HG03378 (cell line): ENCODE results near the gene MACROD2.

ENCODE experiments used
- ATAC-seq: cut with Tn5 transposase; IDR thresholded peaks from one replicate; pipeline ENCODE4 v1.9.1; 2021; ENCODE audit warnings: mild to moderate bottlenecking, moderate library complexity; ENCODE audit not compliant: unreplicated experiment

The MACROD2 gene

DNA sequence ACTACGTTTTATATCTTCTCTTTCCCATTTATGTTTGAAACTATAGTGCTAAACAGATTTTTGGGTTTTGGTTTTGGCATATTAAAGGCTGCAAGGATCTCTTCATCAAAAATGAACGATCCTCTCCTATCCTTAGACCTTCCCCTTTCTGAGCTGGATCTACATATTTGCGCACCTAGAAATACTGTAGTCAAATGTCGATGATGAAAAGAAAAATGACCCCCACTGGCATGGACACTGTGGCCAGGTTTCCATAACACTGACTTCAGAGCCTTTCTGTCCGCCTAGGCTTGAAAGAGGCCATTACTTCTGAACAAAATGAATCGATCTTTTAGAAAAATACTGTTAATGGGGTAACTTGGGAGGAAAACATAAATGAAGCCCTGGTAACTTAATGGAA is 336.3 kb downstream of the MACROD2 start:
- no peak for ATAC-seq

DNA sequence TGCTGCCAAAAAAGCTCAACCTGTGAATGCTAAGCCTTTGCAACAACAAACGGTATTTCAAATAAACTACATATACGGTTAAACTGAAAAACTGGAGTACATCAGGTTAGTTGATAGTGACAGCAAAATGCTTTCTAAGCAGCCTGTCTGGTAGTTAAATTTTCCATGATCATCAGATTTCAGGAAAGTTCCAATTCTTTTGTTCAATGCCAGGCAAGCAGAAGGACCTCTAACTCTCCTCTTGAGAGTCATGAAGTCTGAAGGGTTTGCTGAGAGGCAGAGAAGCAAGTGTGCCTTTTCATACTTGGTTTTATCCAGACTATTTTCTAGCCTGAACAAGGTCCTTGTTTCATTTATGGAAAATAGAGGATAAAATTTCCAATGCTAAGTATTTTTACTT is 337.6 kb downstream of the MACROD2 start:
- ATAC-seq, result no peak

DNA sequence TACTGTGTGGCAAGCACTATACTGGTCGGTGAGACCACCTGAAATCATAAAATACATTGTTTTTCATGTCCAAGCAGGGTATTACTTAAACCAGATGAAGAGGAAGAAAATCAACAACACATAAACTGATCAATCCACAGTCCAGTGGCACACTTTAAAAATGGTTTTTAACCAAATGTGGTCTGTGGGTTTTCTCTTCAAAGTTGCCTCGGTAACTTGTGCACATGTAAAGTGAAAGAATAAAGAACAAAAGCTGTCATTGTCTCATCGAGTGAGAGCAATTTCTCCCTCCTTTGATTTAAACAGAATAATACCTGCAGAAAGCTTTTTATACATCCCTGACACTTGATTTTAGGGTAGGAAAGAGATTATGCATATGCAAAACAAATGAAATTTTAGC is 338.4 kb downstream of the MACROD2 start:
- no peak for ATAC-seq

DNA sequence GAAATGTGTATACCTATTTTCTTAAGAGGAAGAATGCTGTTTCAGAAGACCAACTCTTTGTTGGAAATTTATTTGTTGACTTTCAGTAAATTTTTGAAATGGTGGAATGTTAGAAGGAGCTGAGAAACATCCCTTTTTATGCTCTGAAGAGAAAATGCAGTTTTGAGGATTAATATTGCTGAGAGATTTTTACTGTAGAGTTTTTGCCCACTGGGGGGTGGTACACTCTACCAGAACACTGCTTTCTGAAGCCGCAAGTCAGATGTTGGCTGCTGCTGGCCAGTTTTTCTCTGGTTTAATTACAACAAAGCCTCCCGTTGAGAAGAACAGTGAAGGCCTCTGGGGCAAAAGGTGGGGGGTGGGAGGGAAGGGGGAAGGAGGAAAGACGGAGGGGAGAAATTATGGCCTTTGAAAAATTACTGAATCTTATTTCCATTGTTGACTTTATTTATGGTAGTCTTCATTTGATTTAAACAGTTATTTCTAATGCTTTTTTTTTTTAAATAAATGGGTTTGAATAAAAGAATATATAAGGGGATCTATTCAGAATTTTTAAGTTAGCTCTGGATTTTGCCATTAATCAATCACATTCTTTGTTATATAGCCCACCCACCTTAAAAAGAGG is 339.1 kb downstream of the MACROD2 start:
- no peak for ATAC-seq

DNA sequence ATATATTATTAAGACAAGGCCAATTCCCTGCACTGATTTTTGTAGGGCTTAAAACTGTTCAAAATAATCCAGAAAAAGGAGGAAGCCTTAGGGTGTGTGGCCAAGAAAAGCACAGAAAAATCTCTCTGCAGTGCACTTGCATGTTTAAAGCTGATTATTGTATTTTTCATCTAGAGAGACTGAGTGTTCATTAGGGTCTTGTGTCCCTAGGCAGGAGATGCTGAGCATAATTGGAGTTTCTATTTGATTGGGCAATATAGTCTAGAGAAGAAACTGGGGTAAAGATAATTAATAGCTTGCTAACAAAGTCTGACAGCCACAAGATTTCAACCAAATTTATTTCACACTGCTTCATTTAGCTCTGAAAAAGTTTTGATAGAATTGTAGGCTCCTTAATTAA is 339.7 kb downstream of the MACROD2 start:
- ATAC-seq, result no peak

DNA sequence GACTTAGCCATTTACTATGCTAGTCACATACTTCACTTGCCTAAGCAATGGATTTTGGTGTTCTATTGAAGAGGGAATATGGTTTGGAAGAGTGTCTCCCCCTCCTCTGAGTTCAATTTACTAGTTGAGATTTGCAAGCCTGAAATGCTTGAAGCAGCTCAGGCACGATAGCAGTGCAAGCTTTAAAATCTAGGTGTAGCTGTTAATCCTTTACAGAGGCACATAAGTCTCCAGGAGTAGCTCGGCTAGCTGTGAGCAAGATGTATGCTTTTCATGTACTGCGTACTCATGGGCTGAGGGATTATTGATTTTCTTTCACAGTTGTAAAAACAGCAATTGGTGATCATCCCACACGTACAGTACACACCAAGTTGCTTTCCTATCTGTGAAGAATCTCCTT is 341.4 kb downstream of the MACROD2 start:
- ATAC-seq, result no peak

DNA sequence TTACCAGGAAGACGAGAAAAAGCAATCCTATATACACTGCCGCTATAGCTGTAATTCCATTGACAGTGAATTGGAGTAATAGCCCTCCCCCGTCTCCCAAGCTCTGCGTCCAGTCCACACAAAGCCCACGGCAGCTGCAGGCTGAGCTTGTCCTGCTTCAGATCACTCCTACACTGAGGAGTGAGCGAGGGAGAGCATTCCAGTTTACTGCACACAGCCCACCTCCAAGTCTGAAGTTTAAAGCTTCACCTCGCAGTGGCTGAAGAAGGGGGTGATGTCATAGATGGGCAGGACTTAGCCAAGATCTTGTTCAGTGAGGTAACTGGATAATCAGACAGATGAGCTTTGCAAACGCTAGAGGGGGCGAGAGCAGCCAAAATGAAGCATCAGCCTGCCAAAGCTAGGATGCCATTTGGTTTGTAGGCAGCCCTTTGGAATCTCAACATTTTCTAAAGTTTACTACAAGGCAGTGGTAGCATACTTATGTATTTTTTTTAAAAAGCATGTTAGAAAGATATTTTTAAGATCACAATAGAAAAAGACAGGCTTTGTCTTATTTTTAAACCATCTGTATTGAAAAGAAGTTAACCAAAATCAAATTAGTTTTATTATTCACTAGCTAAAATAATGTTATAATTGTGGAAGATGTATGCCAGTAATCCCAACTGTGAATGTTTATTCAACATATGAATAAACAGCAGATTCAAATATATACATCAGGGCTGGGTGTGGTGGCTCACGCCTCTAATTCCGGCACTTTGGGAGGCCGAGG is 342.3 kb downstream of the MACROD2 start, which contains the start of gene FLRT3:
Gene FLRT3 (minus strand): TSS at position 213 of the 772 bp plus-strand sequence. CDS start 10,106 bp downstream, outside the sequence.
- peak; percentile 98 for ATAC-seq

DNA sequence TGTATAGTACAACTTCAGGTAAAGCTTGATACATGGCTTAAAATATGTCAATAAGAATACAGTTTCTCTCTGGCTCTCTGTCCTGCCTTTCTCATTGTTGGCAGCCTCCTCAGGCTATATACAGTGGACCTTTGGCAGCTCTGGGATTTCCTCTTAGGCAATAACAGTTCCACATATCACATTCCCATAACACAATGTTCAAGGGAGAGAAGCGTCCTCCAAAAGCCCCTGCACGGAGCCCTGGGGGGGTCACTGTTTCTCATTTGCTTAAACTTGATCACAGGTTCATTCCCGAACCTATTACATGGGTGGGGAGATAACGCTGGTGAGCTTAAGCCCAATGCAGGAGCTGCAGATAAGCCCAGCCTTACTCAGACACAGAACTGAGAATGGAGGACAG is 346.5 kb downstream of the MACROD2 start:
- no peak for ATAC-seq

DNA sequence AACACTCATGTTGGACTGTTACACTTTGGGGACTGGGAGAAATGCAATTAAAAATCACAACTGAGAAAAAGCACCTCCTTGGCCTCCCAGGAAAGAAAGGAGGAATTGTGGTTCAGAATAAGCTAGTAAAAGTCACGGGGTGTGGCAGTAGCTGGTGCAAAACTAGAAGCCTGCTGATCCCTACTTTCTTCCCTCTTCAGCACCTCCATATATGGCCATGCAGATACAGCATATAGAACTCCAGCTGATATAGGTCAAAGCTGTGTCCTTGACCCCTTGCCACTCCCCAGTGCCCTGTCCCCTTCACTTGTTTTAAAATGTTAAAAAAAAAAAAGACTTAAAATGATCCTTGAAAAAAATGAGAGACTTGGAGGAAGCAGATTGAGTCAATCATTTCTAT is 347.6 kb downstream of the MACROD2 start:
- no peak for ATAC-seq

DNA sequence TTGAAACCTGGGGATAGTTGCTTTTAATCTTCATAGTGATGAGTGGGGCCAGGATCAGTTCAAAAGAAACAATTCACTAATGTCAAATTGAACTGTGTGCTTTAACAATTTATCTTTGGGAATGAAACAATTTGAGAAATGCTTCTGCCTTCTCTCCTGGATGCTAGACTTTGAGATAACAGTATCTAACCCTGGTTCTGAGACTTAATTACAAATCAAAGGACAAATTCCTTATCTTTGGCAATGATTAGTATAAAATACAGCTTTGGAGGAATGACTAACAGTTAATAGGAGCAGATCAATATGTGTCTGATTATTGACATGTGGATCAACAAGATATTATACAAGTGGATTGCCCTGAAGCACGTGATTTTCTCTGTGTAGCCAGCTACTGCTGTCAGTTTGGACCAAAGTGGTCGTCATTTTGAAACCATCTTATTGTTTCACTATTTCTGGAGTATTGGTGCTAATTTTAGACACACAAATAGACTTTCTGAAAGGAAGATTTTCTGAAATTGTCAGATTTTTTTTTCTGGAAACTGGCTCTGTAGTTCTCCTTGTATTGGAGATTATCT is 348.3 kb downstream of the MACROD2 start:
- ATAC-seq, result no peak

DNA sequence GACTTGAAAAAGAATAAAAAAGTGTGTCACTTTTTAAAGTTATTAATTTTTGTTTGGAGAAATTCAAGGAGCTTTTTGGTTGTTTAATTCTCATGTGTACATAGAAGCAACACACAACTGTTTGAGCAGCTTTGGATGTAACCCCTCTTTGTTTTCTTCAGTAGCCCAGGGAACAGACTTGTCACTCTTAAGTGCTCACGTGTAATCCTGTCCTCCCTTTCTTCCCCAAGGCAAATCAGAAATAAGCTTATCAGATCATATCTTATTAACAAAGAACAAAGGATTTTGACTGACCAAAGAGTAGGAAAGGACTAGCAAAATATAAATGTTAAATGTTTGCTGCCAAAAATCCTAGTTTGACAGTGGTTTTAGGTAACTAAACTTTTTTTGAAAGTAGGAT is 349.4 kb downstream of the MACROD2 start:
- ATAC-seq, result no peak

DNA sequence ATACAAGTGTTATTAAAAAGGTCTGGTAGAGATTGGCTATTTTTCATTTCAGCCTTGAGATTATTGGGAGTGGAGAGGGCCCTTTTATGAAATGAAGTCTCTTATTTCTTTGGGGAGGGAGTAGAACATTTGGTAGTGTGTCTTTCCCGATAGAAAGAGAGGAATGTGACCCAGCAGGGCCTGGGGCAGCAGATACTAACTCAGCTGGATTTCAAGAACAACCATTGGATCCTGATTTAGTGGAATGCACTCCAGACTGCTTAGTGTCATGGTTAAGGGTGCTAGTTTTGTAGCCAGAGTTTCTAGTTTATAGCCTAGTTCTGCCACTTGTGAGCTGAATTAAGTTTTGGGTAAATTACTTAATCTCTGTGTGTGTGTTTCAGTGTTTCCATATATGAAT is 360.5 kb downstream of the MACROD2 start:
- ATAC-seq, result no peak

DNA sequence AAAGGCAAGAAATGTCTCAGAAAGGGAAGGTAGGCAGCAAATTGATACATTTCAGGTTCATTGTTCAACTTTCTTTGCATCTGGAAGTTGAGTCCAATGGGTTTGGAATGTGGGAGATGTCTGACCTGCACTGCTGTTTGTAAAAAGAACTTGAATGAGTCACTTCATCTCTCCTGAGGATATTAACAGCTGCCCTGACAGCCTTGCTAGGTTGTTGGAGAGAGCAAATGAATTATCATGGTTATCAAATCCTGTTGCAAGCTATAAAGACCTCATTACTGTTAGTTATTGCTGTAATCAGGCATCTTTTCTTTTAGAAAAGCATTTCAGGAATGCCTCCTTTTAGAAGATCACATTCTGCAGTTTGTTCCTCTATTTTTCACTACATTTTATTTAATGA is 365.1 kb downstream of the MACROD2 start:
- no peak for ATAC-seq

DNA sequence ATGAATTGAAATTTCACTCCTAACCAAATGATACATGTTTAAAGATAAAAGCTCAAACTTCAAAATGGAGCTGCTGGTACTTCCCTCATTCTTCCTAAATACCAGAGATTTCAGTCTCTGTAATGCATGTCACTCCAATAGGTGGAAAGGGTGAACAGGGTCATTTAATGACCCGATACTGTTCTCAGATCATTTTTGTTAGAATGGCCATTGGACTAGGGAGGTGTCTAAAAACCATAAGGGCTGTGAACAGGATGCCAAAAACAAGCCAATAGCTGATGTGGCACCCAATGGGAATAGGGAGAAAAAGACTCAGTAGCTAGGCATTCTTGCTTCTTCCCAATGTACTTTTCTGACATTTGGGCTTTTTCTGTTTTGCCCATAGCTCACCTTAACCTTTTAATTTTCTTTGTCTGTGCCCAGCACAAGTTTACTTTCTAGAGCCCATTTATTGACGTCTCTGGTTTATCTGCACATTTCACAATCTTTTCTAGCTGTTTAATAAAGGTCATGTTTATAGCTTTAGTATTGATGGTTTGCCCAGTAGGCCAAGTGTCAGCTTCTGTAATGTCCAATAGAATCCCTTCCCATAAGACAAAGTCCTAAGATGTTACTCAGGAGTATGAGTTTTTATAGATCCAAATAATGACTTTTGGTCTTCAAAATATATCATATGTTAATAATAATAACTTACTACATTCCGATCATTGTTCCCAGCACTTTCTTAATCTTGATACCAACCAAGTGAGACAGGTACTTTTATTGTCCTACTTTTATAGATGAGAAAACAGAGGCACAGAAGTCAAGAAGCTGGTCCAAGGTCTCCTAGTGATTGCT is 366.4 kb downstream of the MACROD2 start:
- no peak for ATAC-seq

DNA sequence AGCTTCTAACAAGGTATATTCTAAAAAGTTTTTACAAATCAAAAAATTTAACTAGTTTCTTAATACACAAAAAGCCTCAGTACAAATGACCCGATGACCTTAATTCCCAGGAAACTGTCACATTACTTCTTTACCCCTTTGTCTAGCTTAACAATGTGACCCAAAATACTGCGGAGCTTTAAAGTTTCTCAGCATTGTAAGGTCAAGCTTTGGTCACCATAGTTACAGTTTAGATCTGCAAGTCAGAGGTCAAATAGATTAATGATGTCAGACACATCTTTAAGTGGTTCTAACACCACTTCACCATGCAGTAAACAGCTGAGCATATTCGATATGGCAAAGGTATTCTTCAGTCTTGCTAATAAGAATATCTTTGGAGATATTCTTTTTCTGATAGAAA is 378.9 kb downstream of the MACROD2 start:
- ATAC-seq, result no peak

DNA sequence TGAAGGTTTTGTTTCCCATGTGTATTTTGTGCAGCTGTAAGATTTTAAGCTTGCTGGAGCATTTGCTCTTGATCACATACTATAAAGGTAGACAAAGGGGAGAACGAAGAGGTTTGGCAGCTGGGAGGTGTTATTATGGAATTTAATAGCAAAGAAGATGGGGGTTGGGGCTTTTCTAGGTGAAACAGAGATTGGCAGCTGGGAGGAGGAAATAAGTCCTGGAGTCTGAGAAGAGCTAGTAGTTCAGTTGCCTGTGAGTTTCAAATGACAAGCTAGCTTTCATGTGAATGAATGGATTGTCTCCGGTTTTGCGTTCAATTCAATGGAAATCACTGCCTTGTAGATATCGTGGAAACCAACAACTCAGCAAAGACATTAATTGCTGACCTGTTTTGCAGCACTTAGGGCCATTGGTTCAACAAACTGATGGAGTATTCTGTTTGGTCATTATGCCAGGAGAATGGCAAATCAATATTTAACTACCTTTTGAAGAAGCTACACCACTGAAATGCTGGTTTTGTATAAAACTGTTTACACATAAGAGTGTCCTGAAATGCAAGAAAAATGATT is 380.2 kb downstream of the MACROD2 start:
- ATAC-seq, result no peak

DNA sequence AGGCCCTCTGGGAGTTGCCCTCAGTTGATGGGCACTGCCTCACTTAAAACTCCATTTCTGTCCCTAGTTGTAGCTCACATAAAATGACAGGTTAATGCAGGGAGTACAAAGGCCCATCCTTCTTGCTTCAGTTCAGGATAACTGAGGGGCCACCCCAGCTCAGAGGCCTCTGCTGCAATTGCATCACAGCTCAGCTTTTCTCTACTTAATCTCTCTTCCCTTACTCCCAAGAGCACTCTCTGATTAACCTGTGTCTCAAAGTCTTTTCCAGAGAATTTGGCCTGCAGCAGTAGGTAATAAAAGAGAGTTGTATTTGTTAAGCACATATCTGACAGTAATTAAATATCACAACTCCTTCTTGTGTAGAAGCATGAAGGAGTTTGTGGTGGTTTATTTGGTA is 383.0 kb downstream of the MACROD2 start:
- ATAC-seq, result no peak

DNA sequence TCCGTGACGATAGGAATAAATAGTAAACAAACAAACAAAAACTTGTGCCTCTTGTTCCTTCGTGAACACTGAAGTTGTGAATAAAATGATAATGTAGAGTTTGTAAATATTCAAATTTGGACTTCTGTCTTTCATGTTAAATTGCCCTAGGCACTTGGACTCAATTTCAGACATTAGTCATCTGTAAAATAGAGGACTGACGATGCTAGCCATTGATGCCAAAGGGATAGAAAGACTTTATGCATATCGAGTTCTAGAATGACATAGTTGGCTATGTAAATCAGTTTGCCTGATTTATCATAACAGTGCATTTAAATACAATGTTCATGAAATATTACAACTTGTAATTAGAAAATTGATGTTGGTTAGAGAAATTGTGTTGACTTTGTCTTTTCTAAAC is 388.0 kb downstream of the MACROD2 start:
- ATAC-seq, result no peak

DNA sequence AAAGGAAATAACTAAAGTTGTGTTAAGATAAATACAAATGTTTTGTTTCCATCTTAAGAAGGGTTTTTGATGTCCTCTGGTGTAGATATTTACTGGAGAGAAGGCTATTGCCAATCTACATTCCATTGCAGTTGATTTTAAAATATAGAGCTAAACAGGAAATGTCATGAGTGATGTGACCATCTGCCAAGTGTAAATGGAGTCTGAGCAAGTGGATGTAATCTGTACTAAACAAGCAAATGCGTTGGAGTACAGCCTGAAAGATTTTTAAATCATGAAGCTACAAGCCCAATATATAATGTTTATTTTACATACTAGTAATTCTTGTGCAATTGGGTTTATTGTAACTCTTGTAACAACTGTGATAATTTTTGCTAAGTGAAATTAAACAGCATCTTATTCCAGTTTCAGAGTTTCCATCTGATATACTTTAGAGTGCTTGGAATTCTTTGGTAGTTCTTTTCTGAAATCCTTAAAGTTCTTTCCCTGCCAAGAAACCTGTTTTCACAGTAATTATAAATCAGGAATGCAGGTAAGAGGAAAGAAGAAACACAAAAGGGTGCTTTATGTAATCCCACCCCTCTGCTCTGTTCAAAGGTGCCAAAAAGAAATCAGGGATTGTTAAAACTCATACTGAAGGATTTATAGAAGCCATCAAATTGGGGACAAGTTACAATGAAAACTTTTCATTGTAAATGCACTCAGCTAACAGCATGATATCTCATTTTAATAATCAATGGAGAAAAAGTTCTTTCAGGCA is 389.3 kb downstream of the MACROD2 start:
- ATAC-seq, result no peak

DNA sequence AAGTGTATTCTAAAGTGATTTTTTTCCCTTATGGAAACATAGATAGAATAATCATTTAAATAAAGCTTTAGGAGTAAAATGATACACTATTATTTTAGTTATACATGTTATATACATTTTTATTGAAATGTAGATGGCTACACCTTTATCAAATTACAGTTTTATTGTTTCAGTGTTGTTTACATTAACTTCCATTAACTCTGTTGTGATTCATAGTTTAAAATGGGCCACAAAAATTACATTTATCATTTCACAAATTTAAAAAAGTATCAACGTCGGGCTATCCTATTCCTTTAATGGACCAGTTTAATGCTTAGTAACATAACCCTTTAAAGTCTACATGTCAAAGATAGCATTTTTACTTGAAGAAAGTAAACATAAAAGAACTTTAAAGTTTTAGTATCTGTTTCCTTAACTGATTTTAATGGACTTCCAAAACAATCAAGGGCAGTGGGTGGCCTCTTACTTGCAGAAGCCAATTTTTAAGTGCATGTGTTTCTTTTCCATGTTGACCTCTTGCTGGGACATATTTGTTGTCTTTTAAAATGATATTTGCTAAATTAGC is 389.9 kb downstream of the MACROD2 start:
- no peak for ATAC-seq
